HG02870 (cell line): ENCODE measurements around the gene SMAD6.
"Not testable (repeated sequence)": the region's sequence is repeated elsewhere in the genome, so short reads cannot be mapped to it uniquely, and the experiment has no call there.

ENCODE experiments used
- ATAC-seq: cut with Tn5 transposase; IDR thresholded peaks from one replicate; pipeline ENCODE4 v1.9.1; 2021; ENCODE audit warnings: mild to moderate bottlenecking, moderate library complexity; ENCODE audit not compliant: unreplicated experiment

SMAD6 gene

DNA sequence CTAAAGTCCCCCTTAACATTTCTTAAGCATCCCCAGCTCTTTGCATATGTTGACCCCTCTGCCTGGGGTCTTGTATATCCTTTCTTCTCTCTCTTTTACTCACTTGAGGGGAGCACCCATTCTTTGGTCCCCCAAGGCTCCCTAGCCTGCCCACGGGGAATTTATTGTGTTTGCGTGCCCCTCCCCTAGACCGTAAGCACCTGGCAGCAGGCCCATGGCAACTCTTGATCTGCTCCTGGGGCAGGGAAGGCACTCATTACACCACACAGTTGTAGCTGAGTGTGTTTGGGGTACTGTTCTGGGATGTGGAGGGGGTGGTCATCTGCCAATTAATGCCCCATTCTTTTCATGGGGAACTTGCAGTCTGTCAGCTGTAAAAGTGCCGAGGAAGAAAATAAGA is 27.3 kb upstream of the SMAD6 start:
- no peak for ATAC-seq

DNA sequence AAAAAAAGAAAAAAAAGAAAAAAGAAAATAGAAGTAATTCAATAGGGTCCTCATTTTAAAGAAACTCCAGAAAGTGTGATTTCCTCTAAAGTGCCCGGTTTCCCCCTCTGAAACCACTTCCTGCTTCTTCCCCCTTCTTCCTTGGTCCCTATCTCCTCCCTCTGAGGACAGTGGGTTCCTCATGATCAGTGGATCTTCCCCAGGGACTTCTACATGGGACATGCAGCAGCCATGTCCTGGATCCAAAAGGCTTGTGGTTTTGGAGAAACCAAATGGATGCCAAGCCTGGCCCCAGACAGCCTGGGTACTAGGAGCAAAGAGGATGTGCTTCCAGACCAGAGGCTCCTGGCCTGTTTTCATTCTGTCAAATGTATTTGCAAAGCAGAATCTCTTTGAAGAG is 26.6 kb upstream of the SMAD6 start:
- no peak for ATAC-seq

DNA sequence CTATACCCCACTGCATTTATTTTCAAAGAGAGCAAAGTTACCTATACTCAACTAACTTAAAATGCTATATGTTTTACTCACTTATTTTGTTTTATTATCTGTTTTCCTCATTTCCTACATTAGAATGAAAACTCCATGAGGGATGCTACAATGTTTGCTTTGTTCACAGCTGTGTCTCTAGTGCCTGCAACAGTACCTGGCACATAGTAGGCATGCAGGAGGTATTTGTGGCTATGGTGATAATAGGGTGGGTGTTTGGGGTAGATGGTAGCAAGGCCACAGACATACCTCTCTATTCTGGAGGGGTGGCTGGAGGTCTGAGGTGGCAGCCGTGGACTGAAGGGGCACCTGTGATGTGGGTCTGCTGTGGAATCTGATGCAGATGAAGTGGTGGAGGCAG is 24.7 kb upstream of the SMAD6 start:
- ATAC-seq: no peak

DNA sequence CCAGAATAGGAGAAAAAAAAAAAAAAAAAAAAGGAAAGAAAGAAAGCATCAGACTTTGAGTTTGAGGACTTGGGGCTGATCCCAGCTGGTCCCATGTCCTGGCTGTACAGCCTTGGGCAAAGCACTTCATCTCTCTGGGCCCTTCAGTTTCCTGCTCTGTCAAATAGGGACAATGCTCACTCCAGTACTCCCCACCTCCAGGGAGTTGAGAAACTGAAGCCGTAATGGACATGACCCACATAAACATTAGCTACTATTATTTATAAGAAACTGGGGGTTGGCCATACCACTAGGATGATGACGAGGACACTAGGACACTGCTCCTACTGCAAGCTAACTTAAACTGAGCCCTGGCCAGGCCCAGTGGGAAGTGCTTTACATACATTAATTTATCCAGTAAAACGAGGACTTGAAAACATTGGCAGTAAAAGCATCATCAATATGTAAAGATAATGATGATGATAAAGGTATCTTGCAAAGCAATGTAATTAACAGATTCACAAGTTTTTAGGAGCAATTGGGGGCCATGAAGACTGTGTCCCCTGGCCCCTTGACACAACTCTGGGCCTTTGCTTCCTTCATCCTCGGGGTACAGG is 22.9 kb upstream of the SMAD6 start:
- no peak for ATAC-seq

DNA sequence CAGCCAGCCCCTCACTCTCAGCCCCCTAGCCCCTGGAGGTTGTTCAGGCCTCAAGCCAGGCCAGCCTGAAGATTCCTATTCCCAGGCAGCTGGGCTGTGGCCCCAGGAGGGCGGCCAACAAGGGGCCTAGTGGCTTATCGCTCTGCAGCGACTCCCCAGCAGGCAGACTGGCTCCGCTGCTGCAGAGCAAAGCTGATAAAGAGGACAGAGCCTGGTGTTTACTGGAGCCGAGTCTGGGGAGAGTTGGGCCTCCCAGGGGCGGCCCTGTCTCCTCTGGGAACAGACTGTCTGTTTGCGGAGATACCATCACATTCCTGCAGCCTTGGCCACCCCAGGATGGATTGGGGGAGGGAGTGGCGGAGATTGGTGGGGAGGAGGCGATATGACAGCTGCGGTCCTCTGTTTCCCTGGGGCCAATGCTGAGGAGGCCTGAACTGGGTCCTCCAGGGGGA is 22.4 kb upstream of the SMAD6 start:
- ATAC-seq: no peak

DNA sequence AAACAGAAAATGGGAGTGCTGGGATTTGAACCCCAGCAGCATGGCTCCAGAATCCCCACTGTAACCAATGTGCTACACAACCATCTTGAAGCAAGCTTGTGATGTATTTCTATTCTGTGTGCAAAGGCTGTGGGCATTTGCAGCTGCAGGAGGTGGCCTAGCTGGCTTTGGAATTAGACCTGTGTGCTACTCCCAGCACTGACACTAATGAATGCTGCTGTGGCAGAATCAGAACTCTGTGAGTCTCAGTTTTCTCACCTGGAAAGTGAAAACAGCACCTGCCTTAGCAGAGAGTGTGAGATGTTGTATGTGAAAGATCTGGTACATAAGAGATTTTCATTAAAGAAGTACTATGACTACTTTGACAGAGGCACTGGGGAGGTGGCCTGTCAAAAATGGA is 21.5 kb upstream of the SMAD6 start:
- ATAC-seq: no peak

DNA sequence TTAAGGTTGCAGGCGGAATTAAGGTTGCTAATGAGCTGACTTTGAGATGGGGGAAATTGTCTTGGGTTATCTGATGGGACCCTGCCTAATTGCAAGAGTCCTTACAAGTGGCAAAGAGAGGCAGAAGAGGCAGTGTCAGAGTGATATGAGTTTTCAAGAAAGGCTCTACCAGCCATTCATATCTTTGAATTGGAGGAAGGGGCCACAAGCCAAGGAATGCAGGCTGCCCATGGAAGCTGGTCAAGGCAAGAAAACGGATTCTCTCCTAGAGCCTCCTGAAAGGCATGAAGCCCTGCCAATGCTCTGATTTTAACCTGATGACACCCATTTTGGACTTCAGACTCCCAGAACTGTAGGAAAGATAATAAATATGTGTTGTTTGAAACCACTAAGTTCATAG is 20.6 kb upstream of the SMAD6 start:
- no peak for ATAC-seq

DNA sequence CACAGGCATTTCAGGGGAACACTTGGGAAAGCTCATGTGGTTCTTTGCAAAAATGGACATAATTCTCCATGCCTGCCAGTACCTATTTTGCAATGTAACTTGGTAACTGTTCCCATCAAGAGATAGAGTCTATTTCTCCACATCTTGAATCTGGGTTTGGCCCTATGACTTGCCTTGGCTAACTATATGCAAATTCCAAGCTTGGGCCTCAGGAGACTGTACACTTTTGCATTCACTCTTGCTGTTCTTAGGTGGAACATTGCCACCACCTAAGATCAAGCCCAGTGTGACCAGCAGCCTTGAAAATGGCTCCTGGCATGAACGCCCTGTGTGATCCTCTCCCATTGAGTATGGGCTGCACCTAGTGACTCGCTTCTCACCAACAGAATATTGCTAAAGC is 19.8 kb upstream of the SMAD6 start:
- no peak for ATAC-seq

DNA sequence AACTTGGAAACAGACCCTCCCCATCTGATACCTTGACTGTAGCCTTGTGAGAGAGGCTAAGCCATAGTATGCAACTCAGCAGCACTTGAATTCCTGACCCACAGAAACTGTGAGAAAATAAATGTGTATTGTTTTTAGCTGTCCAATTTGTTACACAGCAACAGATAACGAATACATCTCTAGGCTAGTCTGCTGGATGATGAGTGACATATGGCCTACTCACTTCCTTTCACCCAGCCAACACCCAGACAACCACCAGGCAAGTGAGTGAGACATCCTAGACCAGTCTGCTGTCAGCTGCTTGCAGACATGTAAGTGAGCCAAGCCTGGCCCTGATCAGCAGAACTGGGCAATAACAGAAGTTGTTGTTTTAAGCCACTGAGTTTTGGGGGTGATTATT is 19.2 kb upstream of the SMAD6 start:
- ATAC-seq: no peak

DNA sequence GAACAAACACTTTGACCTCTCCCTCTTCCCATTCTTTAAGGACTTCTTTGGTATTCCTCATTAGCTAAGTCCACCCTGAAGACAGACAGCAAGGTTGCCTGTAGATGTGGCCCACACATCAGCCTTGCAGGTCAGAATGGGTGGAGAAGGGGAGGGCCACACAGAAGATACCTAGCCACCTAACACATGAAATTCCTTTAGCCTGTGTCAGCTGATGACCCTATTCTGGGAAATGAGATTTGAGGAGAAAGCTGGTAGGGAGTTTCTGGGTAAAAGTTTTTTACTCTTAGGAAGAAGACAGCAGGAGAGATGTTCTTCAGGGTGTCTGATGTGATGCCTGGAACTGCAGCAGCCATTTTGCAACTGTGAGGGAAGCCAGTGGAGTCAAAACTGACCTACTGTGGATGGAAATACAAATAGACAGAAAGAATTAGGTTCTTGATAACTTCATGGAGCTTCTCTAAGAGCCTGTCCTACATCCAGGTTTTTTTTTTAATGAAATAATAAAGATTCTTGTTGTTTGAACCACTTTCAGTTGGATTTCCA is 17.8 kb upstream of the SMAD6 start:
- ATAC-seq: no peak

DNA sequence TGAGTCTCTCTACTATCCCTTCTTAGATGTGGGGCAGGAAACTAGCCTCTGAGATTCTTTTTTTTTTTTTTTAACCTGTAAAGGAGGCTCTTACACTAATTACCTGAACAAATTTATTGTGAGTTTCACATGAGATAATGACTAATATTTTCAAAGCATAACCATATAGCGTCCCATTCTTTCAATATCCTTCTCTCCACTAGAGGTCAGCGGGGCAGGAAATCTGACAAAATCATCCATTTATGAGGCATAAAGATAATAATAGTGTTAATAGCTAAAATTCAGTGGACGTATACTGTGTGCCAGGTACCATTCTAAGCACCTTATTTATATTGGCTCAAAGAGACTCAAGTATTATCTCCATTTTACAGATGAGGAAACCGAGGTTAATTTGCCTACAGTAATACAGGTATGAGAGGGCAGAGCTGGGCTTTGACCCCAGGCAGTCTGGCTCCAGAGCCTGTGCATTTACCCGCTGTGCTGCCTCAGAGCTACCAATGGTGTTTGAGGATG is 16.3 kb upstream of the SMAD6 start:
- no peak for ATAC-seq

DNA sequence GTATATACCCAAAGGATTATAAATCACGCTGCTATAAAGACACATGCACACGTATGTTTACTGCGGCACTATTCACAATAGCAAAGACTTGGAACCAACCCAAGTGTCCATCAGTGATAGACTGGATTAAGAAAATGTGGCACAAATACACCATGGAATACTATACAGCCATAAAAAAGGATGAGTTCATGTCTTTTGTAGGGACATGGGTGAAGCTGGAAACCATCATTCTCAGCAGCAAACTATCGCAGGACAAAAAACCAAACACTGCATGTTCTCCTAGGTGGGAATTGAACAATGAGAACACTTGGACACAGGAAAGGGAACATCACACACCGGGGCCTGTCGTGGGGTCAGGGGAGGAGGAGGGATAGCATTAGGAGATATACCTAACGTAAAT is 11.1 kb upstream of the SMAD6 start:
- not testable (repeated sequence) for ATAC-seq

DNA sequence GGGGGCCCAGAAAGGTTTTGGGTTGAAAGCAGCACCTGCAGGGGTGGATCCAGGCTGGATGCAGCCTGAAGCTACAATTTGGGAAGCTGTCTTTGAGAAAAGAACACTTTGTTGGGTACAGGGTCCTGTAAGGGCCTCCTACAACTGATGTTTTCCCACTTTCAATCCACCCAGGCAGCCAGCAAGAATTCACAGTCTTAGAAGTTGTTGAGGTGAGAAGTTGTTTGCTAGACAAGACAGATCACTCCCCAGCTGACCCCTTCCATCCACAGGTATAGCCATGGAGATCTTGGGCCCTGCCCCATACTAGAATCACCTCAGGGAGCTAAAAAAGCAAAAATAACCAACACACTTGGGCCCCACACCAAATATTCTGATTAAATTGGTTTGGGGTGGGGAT is 10.3 kb upstream of the SMAD6 start:
- no peak for ATAC-seq

DNA sequence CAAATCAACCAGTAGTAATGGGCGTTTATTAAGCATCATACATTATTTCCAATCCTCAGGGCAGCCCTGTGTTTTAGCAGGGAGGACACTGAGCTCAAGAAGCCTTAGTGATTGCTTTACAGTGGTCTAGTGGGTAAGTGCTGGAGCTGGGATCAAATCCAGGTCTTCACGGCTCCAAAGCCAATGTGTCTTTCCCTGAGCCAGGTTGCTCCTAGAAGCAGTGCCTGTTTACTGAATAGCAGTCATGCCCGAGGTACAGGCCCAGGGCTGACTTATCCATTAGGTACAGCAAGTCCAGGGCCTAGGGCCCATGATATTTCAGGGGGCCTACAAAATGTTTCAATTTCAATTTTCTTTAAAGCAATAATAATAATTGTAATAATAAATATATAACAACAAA is 9.6 kb upstream of the SMAD6 start:
- no peak for ATAC-seq

DNA sequence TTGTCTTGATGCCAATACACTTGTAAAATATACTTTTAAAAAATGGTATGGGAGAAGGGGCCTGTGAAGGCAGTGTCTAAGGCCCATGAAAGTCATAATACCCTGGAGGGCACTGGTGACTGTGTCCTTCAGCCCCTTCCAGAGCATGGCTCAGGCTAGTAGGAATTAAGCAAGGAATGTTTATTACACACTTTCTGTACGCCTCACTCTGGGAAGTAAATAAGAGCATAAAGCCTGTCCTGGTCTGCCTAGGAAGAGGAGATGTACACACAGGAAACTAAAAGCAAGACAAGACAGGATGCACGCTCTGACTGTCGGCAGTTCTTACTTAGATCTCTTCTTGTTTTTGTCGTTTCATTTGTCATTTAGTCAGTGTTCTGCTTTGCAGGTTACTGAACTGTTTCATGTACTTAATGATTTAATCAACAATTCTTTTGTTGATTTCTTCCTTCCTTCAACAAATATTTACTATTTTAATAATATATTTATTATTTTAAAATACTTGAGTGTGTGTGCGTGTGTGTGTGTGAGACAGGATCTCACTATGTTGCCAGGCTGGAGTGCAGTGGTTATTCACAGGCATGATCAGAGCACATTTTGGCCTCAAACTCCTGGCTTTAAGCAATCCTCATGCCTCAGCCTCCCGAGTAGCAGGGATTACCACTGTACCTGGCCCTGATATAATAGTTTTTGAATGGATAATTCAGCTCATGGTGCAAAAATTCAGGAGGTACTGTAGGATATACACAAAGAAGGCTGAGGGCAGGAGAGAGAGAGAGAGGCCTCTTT is 9.0 kb upstream of the SMAD6 start:
- ATAC-seq: no peak

DNA sequence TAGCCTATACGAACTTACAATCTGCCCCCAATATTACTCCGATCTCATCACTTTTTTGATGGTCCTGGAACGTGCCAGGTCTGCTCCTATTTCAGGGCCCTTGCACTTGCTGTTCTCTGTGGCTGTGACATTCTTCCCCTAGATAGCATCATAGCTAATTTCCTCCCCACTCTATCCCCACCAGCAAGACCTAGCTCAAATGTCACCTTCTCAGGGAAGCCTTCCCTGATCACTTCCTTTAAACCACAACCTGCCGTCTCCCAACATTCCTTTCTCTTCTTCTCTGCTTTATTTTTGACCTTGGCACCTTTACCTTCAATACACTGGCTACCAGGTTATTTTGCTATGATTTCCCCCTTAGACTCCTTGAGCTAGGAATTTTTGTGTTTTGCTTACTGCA is 5.3 kb upstream of the SMAD6 start:
- no peak for ATAC-seq

DNA sequence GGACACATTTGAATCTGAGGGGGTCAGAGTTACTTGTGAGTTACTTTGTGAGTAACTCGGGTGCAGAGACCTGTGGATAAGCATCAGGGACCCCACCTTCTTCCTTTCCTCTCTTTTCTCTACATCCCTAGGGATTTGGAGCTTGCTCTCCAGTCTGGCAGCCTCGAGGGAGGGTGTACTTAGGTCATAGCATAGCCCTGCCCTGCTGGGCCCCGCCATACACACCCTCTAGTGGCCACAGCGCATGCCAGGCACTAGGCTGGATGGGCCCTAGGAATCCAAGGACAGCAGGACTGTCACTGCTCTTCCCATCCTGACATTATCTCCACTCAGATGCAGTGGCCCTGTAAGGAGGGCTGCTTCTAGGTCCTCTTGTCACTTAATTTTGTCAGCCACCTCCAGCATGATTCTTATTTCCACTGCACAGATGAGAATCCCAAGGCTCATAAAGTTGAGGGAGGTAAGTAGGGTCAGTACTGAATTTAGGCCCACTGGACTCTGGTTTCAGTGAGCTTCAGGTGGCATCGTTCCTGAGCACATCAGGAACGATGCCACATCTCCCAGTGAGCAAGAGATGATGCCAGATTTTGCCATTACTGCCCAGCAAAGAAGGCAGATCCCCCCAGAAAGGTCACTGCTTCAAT is 3.6 kb upstream of the SMAD6 start:
- ATAC-seq: no peak

DNA sequence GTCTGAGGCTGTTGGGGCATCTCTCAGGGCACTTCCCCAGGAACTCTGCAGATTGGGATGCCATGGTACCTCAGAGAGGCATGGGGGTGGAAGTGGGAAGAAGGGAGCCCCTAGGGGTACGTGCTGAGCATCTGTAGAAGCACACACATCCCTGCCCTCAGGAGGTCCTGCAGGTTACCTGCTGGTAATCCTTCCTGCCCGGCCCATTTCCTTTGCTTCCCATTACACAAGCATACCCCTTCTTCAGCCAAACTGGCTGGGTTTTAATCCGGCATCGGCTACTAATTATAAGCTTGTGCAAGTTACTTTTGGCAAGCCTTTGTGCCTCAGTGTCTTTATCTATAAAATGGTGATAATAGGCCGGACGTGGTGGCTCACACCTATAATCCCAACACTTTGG is 3.1 kb upstream of the SMAD6 start:
- ATAC-seq: no peak

DNA sequence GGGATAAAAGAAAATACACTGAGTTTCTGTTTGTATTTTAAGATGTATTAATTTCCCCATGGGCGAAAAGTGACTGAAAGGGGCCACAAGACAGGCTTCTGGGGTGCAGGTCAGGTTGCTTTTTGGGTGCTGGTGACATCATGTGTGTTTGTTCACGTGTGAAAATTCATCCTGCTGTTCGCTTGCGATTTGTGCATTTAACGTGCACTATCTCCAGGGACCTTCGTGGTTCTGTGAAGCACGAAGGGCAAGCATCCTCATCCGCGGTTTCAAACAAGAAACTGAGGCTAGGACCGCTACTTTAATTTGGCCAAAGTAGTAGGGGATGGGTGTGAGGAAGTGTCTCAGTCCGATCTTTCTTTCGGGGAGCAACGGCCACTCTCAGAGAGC is 1.6 kb upstream of the SMAD6 start:
- no peak for ATAC-seq

DNA sequence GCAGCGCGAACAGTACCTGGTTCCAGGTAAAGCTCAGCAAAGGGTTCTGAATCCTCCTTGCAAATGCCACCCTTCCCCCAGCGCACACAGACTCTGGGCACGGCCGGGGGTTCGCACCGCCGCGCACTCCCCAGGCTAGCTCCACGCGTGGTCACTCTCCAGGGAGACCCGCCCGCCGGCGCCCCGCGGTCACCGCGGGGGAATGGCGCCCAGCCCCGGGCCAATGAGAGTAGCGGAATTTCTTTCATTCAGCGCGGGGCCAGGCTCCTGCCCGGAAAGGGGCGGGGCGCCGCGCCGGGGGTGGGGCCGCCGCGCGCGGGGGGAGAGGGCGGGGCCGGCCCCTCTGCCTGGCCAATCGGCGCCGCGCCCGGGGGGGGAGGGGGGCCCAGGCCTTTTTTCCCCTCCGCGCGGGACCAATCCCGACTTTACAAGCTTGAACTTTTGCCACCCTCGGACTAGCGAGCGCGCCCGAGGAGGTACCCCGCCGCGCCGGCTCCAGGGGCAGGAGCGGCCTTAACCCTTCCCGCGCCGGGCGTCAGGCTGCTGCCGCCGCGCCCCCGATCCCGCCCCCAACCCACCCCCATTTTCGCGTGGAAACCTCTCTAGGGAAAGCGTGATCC is 1.1 kb upstream of the SMAD6 start:
- ATAC-seq: no peak

DNA sequence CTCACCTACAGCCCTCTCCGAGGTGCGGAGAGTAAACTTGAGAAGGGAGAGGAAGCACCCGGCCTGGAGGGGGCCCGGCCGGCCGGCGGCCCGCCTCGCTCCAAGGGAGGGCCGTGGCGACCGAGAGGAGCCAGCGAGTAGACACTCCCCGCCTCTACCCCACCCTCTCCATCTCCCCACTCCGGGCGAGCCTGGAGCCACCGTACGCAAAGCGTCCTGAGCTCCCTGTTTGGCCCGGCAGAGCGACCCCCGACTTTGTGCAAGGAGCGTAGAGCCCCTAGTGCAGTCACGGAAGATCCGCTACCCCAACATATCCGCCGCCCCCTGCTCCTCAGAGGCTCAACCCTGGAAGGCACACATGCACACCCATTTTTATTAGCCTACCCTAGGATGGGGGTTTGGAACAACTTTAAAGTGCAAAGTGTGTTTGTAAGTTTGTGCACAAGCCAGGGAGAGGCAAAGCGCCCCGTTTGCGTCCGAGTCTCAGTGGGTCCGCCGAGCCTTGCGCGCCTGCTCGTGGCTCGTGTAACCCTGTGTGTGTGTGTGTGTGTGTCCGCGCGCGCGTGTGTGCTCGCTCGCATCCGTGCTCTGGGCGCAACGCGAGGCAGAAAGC is 508 bp upstream of the SMAD6 start:
- ATAC-seq: no peak
